K562 (cell line): ENCODE measurements around the gene ZC3H6. TPM values are rescaled to one million over a fixed set of nuclear protein-coding genes. Genes with fewer than 3 reads are reported as not detected.
A peak's percentile ranks its signal among the peaks of the same experiment; 100 is the strongest.

ENCODE experiments used
- ATAC-seq: fragments of 200-7000 bp; cut with Tn5 transposase; 3 replicates; pipeline ENCODE4 v1.9.1; 2020; ENCODE audit warnings: moderate library complexity
- BruUV-seq: library from RNA; stranded (reverse); fragments of 400-500 nt; replicated peaks from 2 replicates; lab custom pipeline; 2021; lab: Mats Ljungman, UMichigan
- CTCF ChIA-PET: fragments of 300-600 bp; formaldehyde crosslinking; extraction: SDS; loops from one replicate; lab custom pipeline; 2021; ENCODE audit warnings: low intra/inter-chr PET ratio; lab: Yijun Ruan, JAX
- POLR2A ChIA-PET: fragments of 300-600, 350-650 bp; sonication (Branson Sonifier 250); formaldehyde crosslinking; extraction: SDS; loops from one replicate; lab custom pipeline; 2021; ENCODE audit warnings: antibody characterized with exemption, inconsistent platforms; lab: Yijun Ruan, JAX
- DNase-seq, 4 experiments: peaks; one replicate each; pipeline versions ENCODE4 v3.0.0 to v3.0.0-alpha.2; 2011 to 2018; ENCODE audit warnings: low spot score in 3 of 4, mixed read lengths in 3 of 4; ENCODE audit errors: extremely low read depth in 1 of 4
- FAIRE-seq: peaks from 2 replicates; lab custom pipeline; 2011; peaks lifted over from hg19 to GRCh38; lab: Jason Lieb, UNC
- H2AFZ ChIP-seq: 2 replicates; pipeline ENCODE4 v1.6.0; 2011; ENCODE audit warnings: low read depth, low read length, control low read depth, inconsistent platforms
- H3K27ac ChIP-seq: fragments of 200-600 bp; 3 replicates; pipeline ENCODE4 v1.8.0; 2011; ENCODE audit warnings: low read depth, mild to moderate bottlenecking, control low read depth, inconsistent platforms, low read length, moderate library complexity, mixed read lengths; ENCODE audit errors: extremely low read depth
- H3K27me3 ChIP-seq, 2 experiments: fragments of 300-600 bp in 1 of 2; 2 replicates in 1 of 2; 3 replicates in 1 of 2; pipeline versions ENCODE4 v1.6.0 to v1.8.0; 2011; ENCODE audit warnings: inconsistent platforms in 2 of 2, low read length in 2 of 2, mild to moderate bottlenecking in 1 of 2, mixed read lengths in 1 of 2, moderate library complexity in 1 of 2; ENCODE audit not compliant: control insufficient read depth in 2 of 2, insufficient read depth in 2 of 2
- H3K36me3 ChIP-seq: fragments of 300-600 bp; 3 replicates; pipeline ENCODE4 v1.8.0; 2011; ENCODE audit warnings: mild to moderate bottlenecking, low read length, inconsistent platforms; ENCODE audit not compliant: control insufficient read depth, insufficient read depth
- H3K4me1 ChIP-seq, 2 experiments: fragments of 200-600 bp in 1 of 2; replicated peaks in 1 of 2; 2 replicates in 1 of 2; 3 replicates in 1 of 2; pipeline versions ENCODE4 v1.5.1 to v1.8.0; 2011; ENCODE audit warnings: inconsistent platforms in 2 of 2, low read length in 2 of 2, mild to moderate bottlenecking in 1 of 2, mixed read lengths in 1 of 2, moderate library complexity in 1 of 2; ENCODE audit not compliant: control insufficient read depth in 2 of 2, insufficient read depth in 2 of 2
- H3K4me2 ChIP-seq: 2 replicates; pipeline ENCODE4 v1.6.1; 2011; ENCODE audit warnings: low read length, control low read depth, inconsistent platforms, mixed read lengths; ENCODE audit not compliant: insufficient read depth
- H3K4me3 ChIP-seq: fragments of 200-600 bp; sonication (generic), shearing (Covaris generic); 2 replicates; pipeline ENCODE4 v1.5.1; 2016; ENCODE audit warnings: control low read depth, inconsistent platforms
- H3K79me2 ChIP-seq: fragments of 200-600 bp; 3 replicates; pipeline ENCODE4 v1.8.0; 2011; ENCODE audit warnings: low read length, inconsistent platforms; ENCODE audit not compliant: control insufficient read depth, insufficient read depth
- H3K9ac ChIP-seq, 2 experiments: 2 replicates each; pipeline versions ENCODE4 v1.6.0 to v1.6.1; 2011; ENCODE audit warnings: low read depth in 2 of 2, low read length in 2 of 2, control low read depth in 1 of 2, inconsistent platforms in 1 of 2, mild to moderate bottlenecking in 1 of 2, mixed read lengths in 1 of 2; ENCODE audit not compliant: insufficient read depth in 1 of 2
- H3K9me1 ChIP-seq: one replicate; pipeline ENCODE4 v1.6.0; 2011; ENCODE audit warnings: inconsistent platforms, mild to moderate bottlenecking, low read length, moderate library complexity; ENCODE audit not compliant: control insufficient read depth, insufficient read depth
- H3K9me3 ChIP-seq: replicated peaks from 2 replicates; pipeline ENCODE4 v1.5.1; 2011; ENCODE audit warnings: low read depth, low read length, inconsistent platforms; ENCODE audit not compliant: control insufficient read depth, insufficient read depth
- H4K20me1 ChIP-seq: replicated peaks from 2 replicates; pipeline ENCODE4 v1.6.1; 2011; ENCODE audit warnings: low read length, inconsistent platforms, mixed read lengths; ENCODE audit not compliant: control insufficient read depth, insufficient read depth
- CHD7 ChIP-seq: fragments of 200-600 bp; sonication (generic); IDR thresholded peaks from one replicate; pipeline ENCODE4 v1.6.1; 2012; ENCODE audit warnings: mild to moderate bottlenecking, low read depth, low read length, inconsistent platforms
- ERF ChIP-seq: fragments of 450-650 bp; formaldehyde crosslinking; IDR thresholded peaks from 2 replicates; pipeline ENCODE4 v1.4.0; 2020; ENCODE audit warnings: mild to moderate bottlenecking, mixed read lengths
- HCFC1 ChIP-seq: IDR thresholded peaks from 2 replicates; pipeline ENCODE4 v1.6.1; 2012; ENCODE audit warnings: low read depth, low read length, improper control_type of control experiment
- HNRNPL ChIP-seq: fragments of 200-400 bp; formaldehyde crosslinking; IDR thresholded peaks from 2 replicates; pipeline ENCODE4 v1.6.1; 2017; ENCODE audit warnings: low read depth, mild to moderate bottlenecking, low read length
- MAFF ChIP-seq: IDR thresholded peaks from 2 replicates; pipeline ENCODE4 v1.6.1; 2012; ENCODE audit warnings: low read length, improper control_type of control experiment
- TSHZ1 ChIP-seq: fragments of 250-450 bp; sonication (Bioruptor Pico); IDR thresholded peaks from 2 replicates; pipeline ENCODE4 v1.4.0; 2020; ENCODE audit warnings: mild to moderate bottlenecking, moderate library complexity
- ZNF316 ChIP-seq: fragments of 450-650 bp; IDR thresholded peaks from 2 replicates; pipeline ENCODE4 v1.6.1; 2016
- in situ Hi-C: fragments of 300-500 bp; cut with MboI; formaldehyde crosslinking; loops from 4 replicates; pipeline ENCODE4 v1.15.0; 2018; ENCODE audit warnings: inconsistent platforms, mixed read lengths
- intact Hi-C: fragments of 100-400 bp; cut with micrococcal nuclease; formaldehyde crosslinking; loops from 2 replicates; pipeline ENCODE4 v1.14.2; 2022
- polyA plus RNA-seq, 8 experiments: library from polyadenylated mRNA; depleted of rRNA in 4 of 8; stranded (reverse) in 5 of 8; unstranded in 3 of 8; fragments of >200 nt; fragmentation: Nextera tagmentation in 2 of 8; fragmentation: Illumina TruSeq in 1 of 8; extraction: Ambion mirVana in 2 of 8; extraction: Trizol in 1 of 8; gene quantifications; 2 replicates each; pipeline versions ENCODE4 v1.2.1 to v1.2.3, GENCODE V29; 2011 to 2014; ENCODE audit warnings: inconsistent platforms in 1 of 8, missing spikeins in 1 of 8
- total RNA-seq, 7 experiments: library from RNA; depleted of rRNA in 6 of 7; stranded (reverse); fragments of >200 nt in 6 of 7; fragmentation: Illumina TruSeq in 2 of 7; extraction: Trizol in 2 of 7; gene quantifications; 2 replicates each; pipeline versions ENCODE4 v1.2.1 to v1.2.3, GENCODE V29; 2011 to 2021; ENCODE audit warnings: low replicate concordance in 1 of 7

The ZC3H6 gene
- total and polyA plus RNA-seq, 9 of the 15 experiments (the other 6 are each of a cell fraction or from before 2014, with no cell fraction given), result 0.45 to 1.9 (median 1.5) TPM

GRCh38 chr2:112310906-112311305 lies 35.5 kb downstream of the ZC3H6 start (continued):
- TF ChIP-seq TSHZ1 (CRISPR knock-in tag), result no peak

DNA sequence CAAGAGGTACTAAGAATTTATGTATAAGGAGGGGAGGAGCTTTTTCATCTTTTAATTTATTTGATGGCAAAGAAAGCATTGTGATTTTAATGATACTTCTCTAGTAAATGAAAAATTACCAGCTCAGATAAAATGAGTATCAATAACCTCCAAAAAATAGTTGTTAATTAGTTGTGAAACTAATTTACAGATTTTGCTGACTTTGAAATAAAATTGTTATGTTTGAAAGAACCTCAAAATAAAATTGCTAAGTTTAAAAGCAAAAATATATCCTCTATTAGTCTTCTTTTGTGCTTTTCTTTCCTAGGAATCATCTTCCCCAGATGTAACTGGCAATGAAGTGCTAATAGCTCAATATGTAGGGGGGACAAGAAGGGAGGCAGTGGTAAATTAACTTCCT lies 36.5 kb downstream of the ZC3H6 start:
- no peak for FAIRE-seq
- Histone ChIP-seq H3K4me2 (no peak overlapping the region), H3K27me3 (no peaks in the 10 kb centered on the region), H3K9me1 (no peaks in the 10 kb centered on the region), H3K9ac (no peak overlapping the region), H3K4me1 (no peaks in the 10 kb centered on the region), H4K20me1 (no peaks in the 10 kb centered on the region), H3K4me3 (no peak overlapping the region), H3K27ac (no peak overlapping the region), H3K36me3 (no peaks in the 10 kb centered on the region), H2AFZ (no peak overlapping the region), H3K9me3 (no peaks in the 10 kb centered on the region), H3K79me2 (no peaks in the 10 kb centered on the region)
- in situ Hi-C loops, result no loop called here
- BruUV-seq, result no TSS peak
- ChIA-PET CTCF (no interaction called here), POLR2A (no interaction called here)
- intact Hi-C loops, result no loop called here
- DNase-seq, result no peak
- no peak for ATAC-seq
- no peak for TF ChIP-seq HCFC1
- TF ChIP-seq HNRNPL, result no peak
- TF ChIP-seq ZNF316, result peak; percentile 89
- no peak for TF ChIP-seq CHD7
- no peak for TF ChIP-seq ERF (CRISPR knock-in tag)
- peak; percentile 12; the same call in 1 of the 2 replicates for TF ChIP-seq MAFF
